HCT116 (cell line): Measurements from ENCODE around the gene EGFL7. TPM values are rescaled to one million over a fixed set of nuclear protein-coding genes. Genes with fewer than 3 reads are reported as not detected.
A peak's percentile ranks its signal among the peaks of the same experiment; 100 is the strongest.

Experiments
- ATAC-seq: fragments of 200-7000 bp; cut with Tn5 transposase; 2 replicates; pipeline ENCODE4 v1.9.1; 2020; ENCODE audit warnings: mild to moderate bottlenecking, moderate library complexity
- BruUV-seq: library from RNA; stranded (reverse); fragments of 400-500 nt; replicated peaks from 2 replicates; lab custom pipeline; 2021; lab: Mats Ljungman, UMichigan
- CTCF ChIA-PET: fragments of 300-600 bp; sonication (Branson Sonifier 250); formaldehyde crosslinking; loops from one replicate; lab custom pipeline; 2021; ENCODE audit warnings: antibody characterized with exemption; lab: Charles Lee
- POLR2A ChIA-PET: fragments of 300-600, 350-600 bp; sonication (Branson Sonifier 250); formaldehyde crosslinking; loops from one replicate; lab custom pipeline; 2021; ENCODE audit warnings: antibody characterized with exemption; lab: Charles Lee
- RAD21 ChIA-PET, 2 experiments: fragments of 300-600 bp; sonication (Branson Sonifier 250); formaldehyde crosslinking; loops; one replicate each; lab custom pipeline; 2023; ENCODE audit warnings: low total read pairs in 2 of 2; ENCODE audit not compliant: uncharacterized antibody in 2 of 2, unreplicated experiment in 2 of 2, low non-redundant PET in 1 of 2; lab: Charles Lee
- DNase-seq: peaks from one replicate; pipeline ENCODE4 v3.0.0-alpha.2; 2010; ENCODE audit warnings: low read depth, low spot score
- H2AFZ ChIP-seq: fragments of 200-600 bp; shearing (Covaris generic), sonication (generic); 2 replicates; pipeline ENCODE4 v1.6.1; 2017; ENCODE audit warnings: low read depth, mixed run types, mixed read lengths, antibody characterized with exemption, low read length; ENCODE audit not compliant: poor library complexity, severe bottlenecking
- H3K27ac ChIP-seq: 2 replicates; pipeline ENCODE4 v1.5.1; 2012; ENCODE audit warnings: low read depth, low read length
- H3K27me3 ChIP-seq: fragments of 200-600 bp; sonication (generic); 2 replicates; pipeline ENCODE4 v1.6.1; 2016; ENCODE audit warnings: mixed run types, low read length, mixed read lengths; ENCODE audit not compliant: insufficient read depth
- H3K36me3 ChIP-seq, 2 experiments: fragments of 200-500 bp in 1 of 2; fragments of 200-600 bp in 1 of 2; sonication (Bioruptor generic) in 1 of 2; sonication (generic) in 1 of 2; 2 replicates each; pipeline versions ENCODE4 v1.5.1 to v1.6.1; 2014 to 2016; ENCODE audit warnings: low read length in 2 of 2, inconsistent platforms in 1 of 2, mixed read lengths in 1 of 2, mixed run types in 1 of 2; ENCODE audit not compliant: insufficient read depth in 2 of 2, control insufficient read depth in 1 of 2
- H3K4me1 ChIP-seq, 2 experiments: fragments of 200-600 bp in 1 of 2; sonication (generic) in 1 of 2; 2 replicates each; pipeline versions ENCODE4 v1.5.1 to v1.6.1; 2012 to 2017; ENCODE audit warnings: low read length in 2 of 2, inconsistent platforms in 1 of 2, mild to moderate bottlenecking in 1 of 2, mixed read lengths in 1 of 2, mixed run types in 1 of 2, moderate library complexity in 1 of 2; ENCODE audit not compliant: insufficient read depth in 2 of 2, control insufficient read depth in 1 of 2
- H3K4me2 ChIP-seq: fragments of 200-600 bp; sonication (generic); 2 replicates; pipeline ENCODE4 v1.6.1; 2017; ENCODE audit warnings: mixed run types, low read length, mixed read lengths
- H3K4me3 ChIP-seq, 2 experiments: fragments of 200-600 bp in 1 of 2; sonication (generic) in 1 of 2; replicated peaks in 1 of 2; 2 replicates each; pipeline ENCODE4 v1.5.1; 2011 to 2016; ENCODE audit warnings: low read length in 2 of 2, control low read depth in 1 of 2, low read depth in 1 of 2, mild to moderate bottlenecking in 1 of 2, mixed read lengths in 1 of 2, mixed run types in 1 of 2
- H3K79me2 ChIP-seq: fragments of 200-600 bp; sonication (generic); 2 replicates; pipeline ENCODE4 v1.6.1; 2017; ENCODE audit warnings: mild to moderate bottlenecking, mixed run types, low read length, moderate library complexity, mixed read lengths; ENCODE audit not compliant: insufficient read depth
- H3K9ac ChIP-seq: fragments of 200-600 bp; sonication (generic); 2 replicates; pipeline ENCODE4 v1.6.1; 2016; ENCODE audit warnings: low read length, mixed read lengths
- H3K9me2 ChIP-seq: fragments of 200-600 bp; sonication (generic), shearing (Covaris generic); 2 replicates; pipeline ENCODE4 v1.6.1; 2017; ENCODE audit warnings: mixed run types, mild to moderate bottlenecking, moderate library complexity; ENCODE audit not compliant: insufficient read depth
- H3K9me3 ChIP-seq, 2 experiments: fragments of 200-500 bp in 1 of 2; fragments of 200-600 bp in 1 of 2; sonication (Bioruptor generic) in 1 of 2; sonication (generic) in 1 of 2; 2 replicates each; pipeline ENCODE4 v1.6.1; 2014 to 2017; ENCODE audit warnings: low read length in 2 of 2, mixed read lengths in 2 of 2, inconsistent platforms in 1 of 2, low read depth in 1 of 2, mild to moderate bottlenecking in 1 of 2, mixed run types in 1 of 2, moderate library complexity in 1 of 2; ENCODE audit not compliant: control insufficient read depth in 1 of 2, insufficient read depth in 1 of 2
- H4K20me1 ChIP-seq: fragments of 200-600 bp; sonication (generic), shearing (Covaris generic); 2 replicates; pipeline ENCODE4 v1.6.1; 2017; ENCODE audit warnings: mixed run types, mild to moderate bottlenecking, moderate library complexity; ENCODE audit not compliant: insufficient read depth
- CEBPB ChIP-seq: IDR thresholded peaks from 2 replicates; pipeline ENCODE4 v1.6.1; 2012; ENCODE audit warnings: low read depth
- ELF1 ChIP-seq: IDR thresholded peaks from 2 replicates; pipeline ENCODE4 v1.6.1; 2012; ENCODE audit warnings: low read depth, borderline replicate concordance
- EZH2 ChIP-seq: fragments of 200-600 bp; sonication (generic); IDR thresholded peaks from 2 replicates; pipeline ENCODE4 v1.6.1; 2017; ENCODE audit warnings: antibody characterized with exemption, mixed run types
- EZH2phosphoT487 ChIP-seq: fragments of 200-600 bp; IDR thresholded peaks from 2 replicates; pipeline ENCODE4 v1.6.1; 2018; ENCODE audit warnings: antibody characterized with exemption, borderline replicate concordance
- FOSL1 ChIP-seq: IDR thresholded peaks from 2 replicates; pipeline ENCODE4 v1.6.1; 2012; ENCODE audit warnings: low read depth
- POLR2AphosphoS5 ChIP-seq: IDR thresholded peaks from 2 replicates; pipeline ENCODE4 v1.6.1; 2011; ENCODE audit warnings: mild to moderate bottlenecking, low read depth, low read length, moderate library complexity
- RAD21 ChIP-seq: IDR thresholded peaks from 2 replicates; pipeline ENCODE4 v1.6.1; 2012; ENCODE audit warnings: low read depth, mild to moderate bottlenecking
- SP1 ChIP-seq: IDR thresholded peaks from 2 replicates; pipeline ENCODE4 v1.6.1; 2012; ENCODE audit warnings: low read depth
- SRF ChIP-seq: IDR thresholded peaks from 2 replicates; pipeline ENCODE4 v1.6.1; 2012; ENCODE audit warnings: low read depth
- YY1 ChIP-seq: IDR thresholded peaks from 2 replicates; pipeline ENCODE4 v1.6.1; 2011; ENCODE audit warnings: low read length, low read depth, moderate library complexity, mild to moderate bottlenecking; ENCODE audit not compliant: insufficient replicate concordance; ENCODE audit errors: extremely low read depth
- ZNF274 ChIP-seq: fragments of 200-500 bp; sonication (Bioruptor generic); IDR thresholded peaks from 2 replicates; pipeline ENCODE4 v1.6.1; 2014; ENCODE audit warnings: mild to moderate bottlenecking, low read depth, low read length, inconsistent platforms
- intact Hi-C: fragments of 100-400 bp; cut with micrococcal nuclease; formaldehyde crosslinking; loops from 2 replicates; pipeline ENCODE4 v1.10.0; 2022
- total RNA-seq: library from RNA; stranded (reverse); gene quantifications from one replicate; pipeline ENCODE4 v1.2.1, GENCODE V29; 2021; ENCODE audit not compliant: unreplicated experiment
- TF ChIP-seq, protein P1 (sequence below): IDR thresholded peaks from 2 replicates; pipeline ENCODE4 v1.6.1; 2012
- TF ChIP-seq, protein P2 (sequence below): IDR thresholded peaks from 2 replicates; pipeline ENCODE4 v1.6.1; 2012; ENCODE audit warnings: low read depth
- TF ChIP-seq, protein P3 (sequence below): IDR thresholded peaks from 2 replicates; pipeline ENCODE4 v1.6.1; 2012

The EGFL7 gene
- total RNA-seq, 1 experiment from 2014 or later, result 82.0 TPM

- H4K20me1 ChIP-seq, result no peaks in the 10 kb centered on the region
- no peak overlapping the region for H3K27ac ChIP-seq
- H2AFZ ChIP-seq, result no peak overlapping the region
- POLR2A ChIA-PET, result no interaction called here
- RAD21 ChIA-PET, result no interaction called here
- H3K9ac ChIP-seq, result no peak overlapping the region
- H3K36me3 ChIP-seq, result no peaks in the 10 kb centered on the region
- CTCF ChIA-PET, result no interaction called here
- intact Hi-C loops, result no loop called here
- no peaks in the 10 kb centered on the region for H3K79me2 ChIP-seq
- H3K4me3 ChIP-seq, result no peak overlapping the region
- no TSS peak for BruUV-seq
- H3K9me2 ChIP-seq, result no peaks in the 10 kb centered on the region
- DNase-seq (no peak), ATAC-seq (no peak)
- TF ChIP-seq POLR2AphosphoS5 (no peak), ZNF274 (no peak), EZH2phosphoT487 (no peak)
- TF ChIP-seq, protein P1, sequence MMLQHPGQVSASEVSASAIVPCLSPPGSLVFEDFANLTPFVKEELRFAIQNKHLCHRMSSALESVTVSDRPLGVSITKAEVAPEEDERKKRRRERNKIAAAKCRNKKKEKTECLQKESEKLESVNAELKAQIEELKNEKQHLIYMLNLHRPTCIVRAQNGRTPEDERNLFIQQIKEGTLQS, result no peak
- H3K27me3 ChIP-seq, result no peaks in the 10 kb centered on the region
- H3K9me3 ChIP-seq, result no peaks in the 10 kb centered on the region
- H3K4me1 ChIP-seq, result peaks cover 0 to 4% of the 10 kb centered on the region in 2 experiments; a peak in 2 of 4 replicates
- no peak overlapping the region for H3K4me2 ChIP-seq
These were observed 40.2 kb upstream of the EGFL7 start for GRCh38 chr9:136622538-136622948.

GRCh38 chr9:136623016-136623841 lies 39.5 kb upstream of the EGFL7 start:
- BruUV-seq, result no TSS peak
- Histone ChIP-seq H3K9me2 (no peaks in the 10 kb centered on the region), H2AFZ (no peak overlapping the region), H3K4me2 (no peak overlapping the region), H4K20me1 (no peaks in the 10 kb centered on the region), H3K4me3 (no peak overlapping the region), H3K27me3 (no peaks in the 10 kb centered on the region), H3K79me2 (no peaks in the 10 kb centered on the region), H3K9ac (no peak overlapping the region), H3K4me1 (peaks cover 0 to 4% of the 10 kb centered on the region in 2 experiments; a peak in 2 of 4 replicates), H3K36me3 (no peaks in the 10 kb centered on the region), H3K9me3 (no peaks in the 10 kb centered on the region), H3K27ac (peak overlapping the region; percentile 35; the same call in 1 of the 2 replicates)
- RAD21 ChIA-PET, result no interaction called here
- no peak for ATAC-seq
- DNase-seq, result no peak
- CTCF ChIA-PET, result interaction anchor here (7.4 kb wide), 1 partner anchor 137 kb away, joined by 108 read pairs; no protein-coding TSS in a partner anchor
- POLR2A ChIA-PET, result no interaction called here
- intact Hi-C loops, result no loop called here
- TF ChIP-seq RAD21, result no peak
- no peak for TF ChIP-seq FOSL1
- TF ChIP-seq CEBPB, result no peak
- no peak for TF ChIP-seq YY1
- TF ChIP-seq EZH2phosphoT487, result no peak
- no peak for TF ChIP-seq SP1
- TF ChIP-seq POLR2AphosphoS5, result no peak
- TF ChIP-seq, protein P2, sequence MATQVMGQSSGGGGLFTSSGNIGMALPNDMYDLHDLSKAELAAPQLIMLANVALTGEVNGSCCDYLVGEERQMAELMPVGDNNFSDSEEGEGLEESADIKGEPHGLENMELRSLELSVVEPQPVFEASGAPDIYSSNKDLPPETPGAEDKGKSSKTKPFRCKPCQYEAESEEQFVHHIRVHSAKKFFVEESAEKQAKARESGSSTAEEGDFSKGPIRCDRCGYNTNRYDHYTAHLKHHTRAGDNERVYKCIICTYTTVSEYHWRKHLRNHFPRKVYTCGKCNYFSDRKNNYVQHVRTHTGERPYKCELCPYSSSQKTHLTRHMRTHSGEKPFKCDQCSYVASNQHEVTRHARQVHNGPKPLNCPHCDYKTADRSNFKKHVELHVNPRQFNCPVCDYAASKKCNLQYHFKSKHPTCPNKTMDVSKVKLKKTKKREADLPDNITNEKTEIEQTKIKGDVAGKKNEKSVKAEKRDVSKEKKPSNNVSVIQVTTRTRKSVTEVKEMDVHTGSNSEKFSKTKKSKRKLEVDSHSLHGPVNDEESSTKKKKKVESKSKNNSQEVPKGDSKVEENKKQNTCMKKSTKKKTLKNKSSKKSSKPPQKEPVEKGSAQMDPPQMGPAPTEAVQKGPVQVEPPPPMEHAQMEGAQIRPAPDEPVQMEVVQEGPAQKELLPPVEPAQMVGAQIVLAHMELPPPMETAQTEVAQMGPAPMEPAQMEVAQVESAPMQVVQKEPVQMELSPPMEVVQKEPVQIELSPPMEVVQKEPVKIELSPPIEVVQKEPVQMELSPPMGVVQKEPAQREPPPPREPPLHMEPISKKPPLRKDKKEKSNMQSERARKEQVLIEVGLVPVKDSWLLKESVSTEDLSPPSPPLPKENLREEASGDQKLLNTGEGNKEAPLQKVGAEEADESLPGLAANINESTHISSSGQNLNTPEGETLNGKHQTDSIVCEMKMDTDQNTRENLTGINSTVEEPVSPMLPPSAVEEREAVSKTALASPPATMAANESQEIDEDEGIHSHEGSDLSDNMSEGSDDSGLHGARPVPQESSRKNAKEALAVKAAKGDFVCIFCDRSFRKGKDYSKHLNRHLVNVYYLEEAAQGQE, result no peak
- no peak for TF ChIP-seq SRF
- no peak for TF ChIP-seq EZH2
- TF ChIP-seq, protein P3, sequence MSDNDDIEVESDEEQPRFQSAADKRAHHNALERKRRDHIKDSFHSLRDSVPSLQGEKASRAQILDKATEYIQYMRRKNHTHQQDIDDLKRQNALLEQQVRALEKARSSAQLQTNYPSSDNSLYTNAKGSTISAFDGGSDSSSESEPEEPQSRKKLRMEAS, result no peak
- TF ChIP-seq ZNF274, result no peak
- no peak for TF ChIP-seq ELF1
